ENCODE measurements around the gene HNRNPUL1.
A peak's percentile ranks its signal among the peaks of the same experiment; 100 is the strongest.

Gene HNRNPUL1

DNA sequence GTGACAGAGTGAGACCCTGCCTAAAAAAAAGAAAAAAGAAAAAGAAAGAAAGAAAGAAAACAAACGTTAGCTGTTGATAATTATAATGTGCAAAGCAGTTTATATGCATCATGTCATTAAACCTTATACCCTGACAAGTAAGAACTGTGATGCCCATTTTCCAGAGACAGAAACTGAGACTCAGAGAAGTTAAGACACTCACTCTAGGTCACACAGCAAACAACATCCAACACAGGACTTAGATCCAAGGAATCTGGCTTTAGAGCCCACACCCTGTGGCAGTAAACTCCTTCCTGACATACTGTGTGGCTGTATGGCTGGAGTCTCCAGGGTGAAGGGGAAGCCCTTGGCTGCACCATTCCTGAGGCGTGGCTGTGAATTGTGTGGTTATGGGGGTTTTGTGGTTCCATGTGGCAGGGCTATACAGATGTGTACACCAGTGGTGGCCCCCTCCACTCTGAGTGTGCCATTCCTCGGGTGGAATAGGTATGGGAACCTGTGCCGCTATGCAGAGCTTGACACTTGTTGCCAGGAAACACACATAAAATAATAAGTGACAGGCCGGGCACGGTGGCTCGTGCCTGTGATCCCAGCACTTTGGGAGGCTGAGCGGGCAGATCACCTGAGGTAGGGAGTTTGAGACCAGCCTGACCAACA lies 29.5 kb upstream of the HNRNPUL1 start:
- DNase-seq = no peak

- no peak for DNase-seq
These were observed 28.7 kb upstream of the HNRNPUL1 start for GRCh38 chr19:41235480-41235879.

DNA sequence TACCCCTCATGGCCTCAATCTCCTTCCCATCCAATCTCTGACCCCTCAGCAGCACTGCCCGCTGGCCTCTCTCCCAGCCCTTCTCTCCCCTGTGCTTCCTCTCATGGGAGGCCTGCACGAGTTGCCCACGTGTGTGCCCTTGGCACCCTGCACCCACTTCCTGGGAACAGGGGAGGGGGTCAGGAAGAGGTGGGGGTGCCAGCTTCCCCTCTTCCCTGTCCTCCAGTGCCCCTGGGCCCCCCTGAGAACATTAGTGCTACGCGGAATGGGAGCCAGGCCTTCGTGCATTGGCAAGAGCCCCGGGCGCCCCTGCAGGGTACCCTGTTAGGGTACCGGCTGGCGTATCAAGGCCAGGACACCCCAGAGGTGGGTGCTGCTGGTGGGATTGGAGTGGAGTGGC lies 25.9 kb upstream of the HNRNPUL1 start:
- DNase-seq = no peak

DNA sequence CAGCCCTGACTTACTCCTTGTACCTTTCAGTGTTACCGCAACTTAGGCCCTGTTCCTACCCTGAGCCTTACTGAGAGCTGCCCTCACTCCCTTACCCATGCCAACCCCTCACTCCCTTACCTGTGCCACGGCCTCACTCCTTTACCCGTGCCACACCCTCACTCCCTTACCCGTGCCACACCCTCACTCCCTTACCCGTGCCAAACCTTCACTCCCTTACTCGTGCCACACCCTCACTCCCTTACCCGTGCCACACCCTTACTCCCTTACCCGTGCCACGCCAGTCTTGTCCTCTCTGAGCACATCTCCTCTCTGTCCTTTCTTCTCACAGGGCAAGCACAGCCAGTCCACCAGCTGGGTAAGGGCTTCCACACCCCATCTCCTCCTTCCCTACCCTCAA lies 24.8 kb upstream of the HNRNPUL1 start:
- no peak for DNase-seq

DNA sequence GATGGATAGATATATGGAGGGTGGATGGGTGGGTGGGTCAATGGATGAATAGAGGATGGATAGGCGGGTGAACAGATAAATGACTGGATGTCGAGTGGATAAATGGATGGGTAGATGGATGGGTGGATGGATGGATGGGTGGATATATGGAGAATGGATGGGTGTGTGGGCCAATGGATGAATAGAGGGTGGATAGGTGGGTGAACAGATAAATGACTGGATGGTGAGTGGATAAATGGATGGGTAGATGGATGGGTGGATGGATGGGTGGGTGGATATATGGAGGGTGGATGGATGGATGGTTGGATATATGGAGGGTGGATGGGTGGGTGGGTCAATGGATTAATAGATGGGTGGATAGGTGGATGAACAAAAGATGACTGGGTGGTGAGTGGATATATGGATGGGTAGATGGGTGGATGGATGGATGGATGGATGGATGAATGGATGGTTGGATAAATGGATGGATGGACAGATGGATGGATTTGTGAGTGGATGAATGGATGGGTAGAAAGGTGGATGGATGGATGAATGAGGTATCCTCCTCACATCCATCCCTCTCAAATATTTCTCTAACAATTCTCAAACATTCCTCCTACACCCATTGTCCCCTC lies 24.1 kb upstream of the HNRNPUL1 start:
- no peak for DNase-seq

- DNase-seq = no peak
These were observed 22.3 kb upstream of the HNRNPUL1 start for GRCh38 chr19:41241859-41242258.

DNA sequence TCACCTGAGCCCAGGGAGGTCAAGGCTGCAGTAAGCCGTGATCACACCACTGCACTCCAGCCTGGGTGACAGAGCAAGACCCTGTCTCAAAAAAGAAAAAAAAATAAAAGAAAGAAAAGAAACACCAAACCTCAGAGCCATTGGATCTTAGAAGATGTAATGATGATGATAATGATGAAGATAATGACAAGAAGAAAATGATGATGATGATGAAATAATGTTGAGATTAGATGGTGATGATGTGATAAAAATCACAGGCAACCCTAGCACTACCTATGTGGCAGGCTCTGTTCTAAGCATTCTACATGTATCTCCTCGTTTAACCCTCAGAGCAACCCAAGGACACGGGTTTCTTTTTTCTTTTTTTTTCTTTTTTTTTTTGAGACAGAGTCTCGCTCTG lies 20.1 kb upstream of the HNRNPUL1 start:
- DNase-seq = no peak

- no peak for DNase-seq
These were observed 18.3 kb upstream of the HNRNPUL1 start for GRCh38 chr19:41245843-41246242.

DNA sequence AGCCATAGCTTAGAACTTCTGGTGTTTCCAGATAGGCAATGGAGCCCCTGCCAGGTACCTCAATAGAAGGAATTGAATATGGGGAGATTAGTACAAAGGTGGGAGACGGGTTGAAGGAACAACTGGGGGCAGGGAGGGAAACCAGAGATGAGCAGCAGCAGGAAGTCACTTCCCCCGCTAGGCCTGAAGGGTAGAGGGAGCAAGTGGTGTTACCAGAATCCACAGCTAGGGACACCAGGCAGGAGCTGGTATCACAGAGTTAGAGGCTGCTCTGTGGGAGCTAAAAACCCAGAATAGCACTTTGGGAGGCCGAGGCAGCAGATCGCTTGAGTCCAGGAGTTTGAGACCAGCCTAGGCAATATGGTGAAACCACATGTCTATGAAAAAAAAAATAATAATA lies 15.3 kb upstream of the HNRNPUL1 start:
- DNase-seq = no peak

- DNase-seq = no peak
These were observed 14.3 kb upstream of the HNRNPUL1 start for GRCh38 chr19:41249707-41250423.

DNA sequence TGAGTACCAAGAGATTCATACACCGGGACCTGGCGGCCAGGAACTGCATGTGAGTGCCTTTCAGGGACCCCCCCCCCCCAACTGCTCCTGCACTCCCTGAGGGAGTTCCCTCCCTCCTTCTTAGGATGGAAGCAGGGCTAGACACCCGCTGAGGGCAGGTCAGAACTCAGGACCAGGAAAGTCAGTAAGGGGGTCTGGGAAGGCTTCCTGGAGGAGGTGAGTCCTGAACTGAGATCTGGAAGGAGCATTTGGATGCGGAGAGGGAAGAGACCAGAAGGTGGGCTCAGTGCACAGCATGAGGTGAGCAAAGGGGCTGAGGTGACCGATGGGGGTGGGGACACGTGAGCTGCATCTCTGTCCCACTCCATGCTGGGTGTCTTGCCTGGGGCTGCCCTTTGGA lies 10.5 kb upstream of the HNRNPUL1 start:
- DNase-seq = no peak

DNA sequence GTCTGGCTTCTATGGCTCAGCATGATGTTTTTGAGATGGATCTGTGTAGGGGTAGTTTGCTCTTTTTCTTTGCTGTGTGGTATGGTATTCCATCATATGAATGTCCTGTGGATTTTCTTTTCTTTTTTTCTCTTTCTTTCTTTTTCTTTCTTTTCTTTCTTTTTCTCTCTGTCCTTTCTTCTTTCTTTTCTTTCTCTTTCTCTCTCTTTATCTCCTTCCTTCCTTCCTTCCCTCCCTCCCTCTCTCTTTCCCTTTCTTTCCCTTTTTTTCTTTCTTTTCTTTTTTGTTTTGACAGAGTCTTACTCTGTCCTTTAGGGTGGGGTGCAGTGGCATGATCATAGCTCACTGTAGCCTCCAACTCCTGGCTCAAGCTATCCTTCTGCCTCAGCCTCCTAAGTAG lies 9.0 kb upstream of the HNRNPUL1 start:
- no peak for DNase-seq

DNA sequence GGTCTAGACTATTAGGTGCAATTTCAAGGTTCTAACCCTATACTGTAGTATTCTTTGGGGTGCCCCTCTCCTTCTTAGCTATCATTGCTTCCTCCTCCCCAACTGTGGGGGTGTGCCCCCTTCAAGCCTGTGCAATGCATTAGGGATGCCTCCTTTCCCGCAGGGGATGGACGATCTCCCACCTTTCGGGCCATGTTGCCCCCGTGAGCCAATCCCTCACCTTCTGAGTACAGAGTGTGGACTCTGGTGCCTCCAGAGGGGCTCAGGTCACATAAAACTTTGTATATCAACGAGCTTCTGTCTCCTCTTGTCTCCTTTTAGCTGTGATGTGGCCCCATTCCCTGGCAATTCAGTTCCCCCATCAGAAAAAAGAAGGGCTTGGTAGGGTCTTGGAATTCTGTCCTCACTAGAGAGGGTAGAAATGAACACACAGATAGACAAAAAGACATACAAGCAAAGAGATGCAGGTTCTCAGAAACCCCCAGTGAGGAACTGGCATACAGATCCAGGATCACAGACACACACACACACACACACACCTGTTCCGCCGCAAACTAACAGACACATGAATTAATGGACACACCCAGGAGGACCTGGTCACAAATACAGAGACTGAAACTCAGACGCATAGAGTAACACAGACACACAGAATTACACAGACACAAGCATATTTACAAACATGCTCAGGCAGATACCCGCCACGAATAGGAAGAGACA lies 2.5 kb upstream of the HNRNPUL1 start:
- no peak for DNase-seq

GRCh38 chr19:41263042-41263849 lies 926 bp upstream of the HNRNPUL1 start:
- DNase-seq = peak; percentile 87

- peak; percentile 84 for DNase-seq
These were observed 616 bp downstream of the HNRNPUL1 start for GRCh38 chr19:41264581-41265394.

DNA sequence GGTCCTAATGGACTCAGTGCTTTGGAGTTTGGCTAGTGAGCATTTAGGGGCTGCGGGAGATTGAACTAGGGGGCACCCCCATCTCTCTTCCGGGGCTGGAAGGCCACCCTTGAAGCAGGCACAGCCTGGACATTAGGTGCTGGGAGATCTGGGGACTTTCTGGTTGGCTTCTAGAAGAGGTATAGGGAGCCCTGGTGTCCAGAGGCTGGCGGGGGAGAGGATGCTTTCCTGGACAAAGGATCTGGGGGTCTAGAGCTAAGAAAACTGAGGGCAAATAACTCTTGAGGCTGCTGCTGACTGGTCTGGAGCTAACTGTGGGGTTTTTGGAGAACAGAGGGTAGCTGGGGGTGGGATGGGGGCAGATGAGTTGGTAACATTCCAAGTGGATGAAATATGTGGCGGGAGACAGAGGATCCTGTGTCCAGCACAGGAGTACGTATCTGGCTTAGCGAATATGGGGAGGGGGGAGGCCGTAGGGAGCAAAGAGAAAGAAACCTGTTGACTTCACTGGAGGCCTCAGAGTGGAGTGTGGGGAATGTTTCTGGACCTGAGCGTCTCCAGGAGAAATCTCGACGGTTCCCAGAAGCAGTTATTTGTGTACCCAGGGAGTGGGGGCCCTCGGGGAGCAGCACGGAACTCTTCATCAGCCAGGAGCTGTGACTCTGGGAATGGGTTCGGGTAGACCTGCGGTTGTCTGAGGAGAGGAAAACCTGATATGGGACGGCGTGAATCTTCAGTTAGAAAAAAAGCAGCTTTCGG lies 1.4 kb downstream of the HNRNPUL1 start:
- peak; percentile 59 for DNase-seq

DNA sequence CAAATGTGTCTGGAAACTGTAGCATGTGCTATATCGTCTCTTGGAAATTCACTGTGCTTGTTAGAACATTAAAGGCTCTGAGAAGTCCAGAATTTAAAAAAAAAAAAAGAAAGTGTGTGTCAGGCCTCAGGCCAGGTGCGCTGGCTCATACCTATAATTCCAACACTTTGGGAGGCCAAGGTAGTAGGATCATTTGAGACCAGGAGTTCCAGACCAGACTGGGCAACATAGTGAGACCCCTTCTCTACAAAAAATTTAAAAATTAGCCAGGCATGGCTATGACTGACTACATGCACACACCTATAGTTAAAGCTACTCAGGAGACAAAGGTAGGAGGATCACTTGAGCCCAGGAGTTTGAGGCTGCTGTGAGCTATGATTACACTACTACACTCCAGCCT lies 4.9 kb downstream of the HNRNPUL1 start:
- DNase-seq = no peak

- DNase-seq = no peak
These were observed 5.4 kb downstream of the HNRNPUL1 start for GRCh38 chr19:41269571-41269970.

DNA sequence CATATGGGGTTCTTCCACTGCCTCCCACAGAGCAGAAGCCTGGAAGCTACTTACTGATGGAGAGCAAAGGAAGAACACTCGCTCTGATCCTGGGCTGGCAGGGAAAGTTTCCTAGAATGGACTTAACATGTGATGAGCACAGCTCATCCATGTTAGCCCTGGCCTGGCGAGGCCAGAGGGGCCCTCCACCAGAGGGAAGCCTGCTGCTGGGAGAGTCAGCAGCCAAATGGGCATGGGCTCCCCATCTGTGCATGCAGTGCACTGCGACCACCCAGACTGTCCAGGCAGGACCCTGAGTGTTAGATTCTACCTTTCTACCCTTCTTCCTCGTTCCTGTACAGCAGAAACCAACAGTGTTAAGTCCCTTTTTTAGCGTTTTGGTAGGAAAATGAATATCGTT lies 8.9 kb downstream of the HNRNPUL1 start:
- no peak for DNase-seq

DNA sequence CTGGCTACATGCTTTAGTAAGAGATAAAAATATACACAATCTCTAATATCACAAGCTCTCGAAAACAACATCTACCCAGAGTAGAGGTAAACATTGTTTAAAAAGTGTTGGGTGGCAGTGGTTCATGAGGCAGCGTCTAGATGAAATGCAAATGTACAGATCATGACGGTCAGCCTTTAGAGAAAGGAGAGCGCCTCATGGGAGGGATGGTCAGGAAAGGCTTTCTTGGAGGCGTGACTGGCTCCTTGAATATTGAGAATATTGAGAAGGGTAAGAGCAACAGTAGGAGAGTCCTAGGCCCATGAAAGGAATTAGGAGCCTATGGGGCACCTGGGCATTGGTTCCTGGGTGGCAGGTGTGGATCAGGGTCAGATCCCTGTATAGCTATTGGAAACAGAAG lies 10.6 kb downstream of the HNRNPUL1 start:
- DNase-seq = no peak

DNA sequence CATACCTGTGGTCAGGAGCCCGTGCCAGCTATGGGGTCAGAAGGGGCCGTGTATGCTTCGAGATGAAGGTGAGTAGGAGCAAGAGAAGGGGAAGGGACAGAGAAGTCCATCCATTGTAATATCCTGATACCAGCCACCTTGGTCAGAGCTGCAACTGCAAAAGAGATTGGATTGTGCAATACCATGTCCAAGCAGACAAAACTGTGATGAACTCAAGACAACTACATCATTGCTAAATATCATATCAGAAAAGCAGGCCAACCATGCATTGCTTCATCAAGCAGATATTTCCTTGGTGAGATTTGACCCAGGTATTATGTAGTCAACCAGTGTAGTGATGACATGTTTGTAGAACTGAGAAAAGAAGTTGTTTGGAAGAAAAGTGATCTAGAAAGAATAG lies 12.1 kb downstream of the HNRNPUL1 start:
- no peak for DNase-seq
